K562 (cell line): ENCODE measurements around the gene BRD7. TPM values are rescaled to one million over a fixed set of nuclear protein-coding genes. Genes with fewer than 3 reads are reported as not detected.

Experiments
- ATAC-seq: fragments of 200-7000 bp; cut with Tn5 transposase; 3 replicates; pipeline ENCODE4 v1.9.1; 2020; ENCODE audit warnings: moderate library complexity
- BruUV-seq: library from RNA; stranded (reverse); fragments of 400-500 nt; replicated peaks from 2 replicates; lab custom pipeline; 2021; lab: Mats Ljungman, UMichigan
- CTCF ChIA-PET: fragments of 300-600 bp; formaldehyde crosslinking; extraction: SDS; loops from one replicate; lab custom pipeline; 2021; ENCODE audit warnings: low intra/inter-chr PET ratio; lab: Yijun Ruan, JAX
- POLR2A ChIA-PET: fragments of 300-600, 350-650 bp; sonication (Branson Sonifier 250); formaldehyde crosslinking; extraction: SDS; loops from one replicate; lab custom pipeline; 2021; ENCODE audit warnings: antibody characterized with exemption, inconsistent platforms; lab: Yijun Ruan, JAX
- DNase-seq, 4 experiments: peaks; one replicate each; pipeline versions ENCODE4 v3.0.0 to v3.0.0-alpha.2; 2011 to 2018; ENCODE audit warnings: low spot score in 3 of 4, mixed read lengths in 3 of 4; ENCODE audit errors: extremely low read depth in 1 of 4
- FAIRE-seq: peaks from 2 replicates; lab custom pipeline; 2011; peaks lifted over from hg19 to GRCh38; lab: Jason Lieb, UNC
- H2AFZ ChIP-seq: 2 replicates; pipeline ENCODE4 v1.6.0; 2011; ENCODE audit warnings: low read depth, low read length, control low read depth, inconsistent platforms
- H3K27ac ChIP-seq: fragments of 200-600 bp; 3 replicates; pipeline ENCODE4 v1.8.0; 2011; ENCODE audit warnings: low read depth, mild to moderate bottlenecking, control low read depth, inconsistent platforms, low read length, moderate library complexity, mixed read lengths; ENCODE audit errors: extremely low read depth
- H3K27me3 ChIP-seq, 2 experiments: fragments of 300-600 bp in 1 of 2; 2 replicates in 1 of 2; 3 replicates in 1 of 2; pipeline versions ENCODE4 v1.6.0 to v1.8.0; 2011; ENCODE audit warnings: inconsistent platforms in 2 of 2, low read length in 2 of 2, mild to moderate bottlenecking in 1 of 2, mixed read lengths in 1 of 2, moderate library complexity in 1 of 2; ENCODE audit not compliant: control insufficient read depth in 2 of 2, insufficient read depth in 2 of 2
- H3K36me3 ChIP-seq: fragments of 300-600 bp; 3 replicates; pipeline ENCODE4 v1.8.0; 2011; ENCODE audit warnings: mild to moderate bottlenecking, low read length, inconsistent platforms; ENCODE audit not compliant: control insufficient read depth, insufficient read depth
- H3K4me1 ChIP-seq, 2 experiments: fragments of 200-600 bp in 1 of 2; replicated peaks in 1 of 2; 2 replicates in 1 of 2; 3 replicates in 1 of 2; pipeline versions ENCODE4 v1.5.1 to v1.8.0; 2011; ENCODE audit warnings: inconsistent platforms in 2 of 2, low read length in 2 of 2, mild to moderate bottlenecking in 1 of 2, mixed read lengths in 1 of 2, moderate library complexity in 1 of 2; ENCODE audit not compliant: control insufficient read depth in 2 of 2, insufficient read depth in 2 of 2
- H3K4me2 ChIP-seq: 2 replicates; pipeline ENCODE4 v1.6.1; 2011; ENCODE audit warnings: low read length, control low read depth, inconsistent platforms, mixed read lengths; ENCODE audit not compliant: insufficient read depth
- H3K4me3 ChIP-seq: fragments of 200-600 bp; sonication (generic), shearing (Covaris generic); 2 replicates; pipeline ENCODE4 v1.5.1; 2016; ENCODE audit warnings: control low read depth, inconsistent platforms
- H3K79me2 ChIP-seq: fragments of 200-600 bp; 3 replicates; pipeline ENCODE4 v1.8.0; 2011; ENCODE audit warnings: low read length, inconsistent platforms; ENCODE audit not compliant: control insufficient read depth, insufficient read depth
- H3K9ac ChIP-seq, 2 experiments: 2 replicates each; pipeline versions ENCODE4 v1.6.0 to v1.6.1; 2011; ENCODE audit warnings: low read depth in 2 of 2, low read length in 2 of 2, control low read depth in 1 of 2, inconsistent platforms in 1 of 2, mild to moderate bottlenecking in 1 of 2, mixed read lengths in 1 of 2; ENCODE audit not compliant: insufficient read depth in 1 of 2
- H3K9me1 ChIP-seq: one replicate; pipeline ENCODE4 v1.6.0; 2011; ENCODE audit warnings: inconsistent platforms, mild to moderate bottlenecking, low read length, moderate library complexity; ENCODE audit not compliant: control insufficient read depth, insufficient read depth
- H3K9me3 ChIP-seq: replicated peaks from 2 replicates; pipeline ENCODE4 v1.5.1; 2011; ENCODE audit warnings: low read depth, low read length, inconsistent platforms; ENCODE audit not compliant: control insufficient read depth, insufficient read depth
- H4K20me1 ChIP-seq: replicated peaks from 2 replicates; pipeline ENCODE4 v1.6.1; 2011; ENCODE audit warnings: low read length, inconsistent platforms, mixed read lengths; ENCODE audit not compliant: control insufficient read depth, insufficient read depth
- BDP1 ChIP-seq: IDR thresholded peaks from 3 replicates; pipeline ENCODE4 v1.6.1; 2011; ENCODE audit not compliant: insufficient read length, insufficient read depth
- MECOM ChIP-seq: fragments of 250-450 bp; sonication (Bioruptor Pico); IDR thresholded peaks from 2 replicates; pipeline ENCODE4 v1.8.0; 2022; ENCODE audit warnings: inconsistent platforms
- NFRKB ChIP-seq: fragments of 450-650 bp; IDR thresholded peaks from 2 replicates; pipeline ENCODE4 v1.6.1; 2016; ENCODE audit warnings: low read depth
- PHF20 ChIP-seq: fragments of 450-650 bp; IDR thresholded peaks from 2 replicates; pipeline ENCODE4 v1.6.1; 2018; ENCODE audit not compliant: partially characterized antibody
- SLC30A9 ChIP-seq: fragments of 250-450 bp; sonication (Bioruptor Pico); IDR thresholded peaks from 2 replicates; pipeline ENCODE4 v1.8.0; 2022; ENCODE audit warnings: mild to moderate bottlenecking, moderate library complexity
- TEAD1 ChIP-seq, 2 experiments: fragments of 450-650 bp in 1 of 2; sonication (generic) in 1 of 2; formaldehyde crosslinking; IDR thresholded peaks; 2 replicates each; pipeline versions ENCODE4 v1.4.0 to v1.8.0; 2020 to 2022; ENCODE audit warnings: mild to moderate bottlenecking in 2 of 2, missing genetic modification reagents in 1 of 2
- ZBTB1 ChIP-seq: sonication (generic); formaldehyde crosslinking; IDR thresholded peaks from 2 replicates; pipeline ENCODE4 v1.8.1; 2023; ENCODE audit warnings: missing genetic modification reagents, low read depth, mild to moderate bottlenecking, borderline replicate concordance
- ZNF143 ChIP-seq: sonication (generic); formaldehyde crosslinking; IDR thresholded peaks from 2 replicates; pipeline ENCODE4 v1.9.0; 2022; ENCODE audit warnings: mild to moderate bottlenecking, missing genetic modification reagents
- ZNF3 ChIP-seq: fragments of 250-450 bp; sonication (Bioruptor Pico); IDR thresholded peaks from 2 replicates; pipeline ENCODE4 v1.5.0; 2021; ENCODE audit warnings: mild to moderate bottlenecking, moderate library complexity
- ZNF41 ChIP-seq: fragments of 250-450 bp; sonication (Bioruptor Pico); conservative IDR thresholded peaks from 2 replicates; pipeline ENCODE4 v1.4.0; 2020; ENCODE audit warnings: mild to moderate bottlenecking
- WGBS: fragments of 100-300 bp; shearing (Covaris generic); methylation state at CpG from one replicate; pipeline ENCODE4 v1.1.6; 2016; ENCODE audit warnings: low coverage, mixed read lengths; ENCODE audit not compliant: insufficient coverage; ENCODE audit errors: missing lambda C conversion rate; 5-methylcytosine and 5-hydroxymethylcytosine counted together
- in situ Hi-C: fragments of 300-500 bp; cut with MboI; formaldehyde crosslinking; loops from 4 replicates; pipeline ENCODE4 v1.15.0; 2018; ENCODE audit warnings: inconsistent platforms, mixed read lengths
- intact Hi-C: fragments of 100-400 bp; cut with micrococcal nuclease; formaldehyde crosslinking; loops from 2 replicates; pipeline ENCODE4 v1.14.2; 2022
- polyA plus RNA-seq, 8 experiments: library from polyadenylated mRNA; depleted of rRNA in 4 of 8; stranded (reverse) in 5 of 8; unstranded in 3 of 8; fragments of >200 nt; fragmentation: Nextera tagmentation in 2 of 8; fragmentation: Illumina TruSeq in 1 of 8; extraction: Ambion mirVana in 2 of 8; extraction: Trizol in 1 of 8; gene quantifications; 2 replicates each; pipeline versions ENCODE4 v1.2.1 to v1.2.3, GENCODE V29; 2011 to 2014; ENCODE audit warnings: inconsistent platforms in 1 of 8, missing spikeins in 1 of 8
- total RNA-seq, 7 experiments: library from RNA; depleted of rRNA in 6 of 7; stranded (reverse); fragments of >200 nt in 6 of 7; fragmentation: Illumina TruSeq in 2 of 7; extraction: Trizol in 2 of 7; gene quantifications; 2 replicates each; pipeline versions ENCODE4 v1.2.1 to v1.2.3, GENCODE V29; 2011 to 2021; ENCODE audit warnings: low replicate concordance in 1 of 7

Gene BRD7
- total and polyA plus RNA-seq, 9 of the 15 experiments (the other 6 are each of a cell fraction or from before 2014, with no cell fraction given) = 20.6 to 101 (median 68.7) TPM

DNA sequence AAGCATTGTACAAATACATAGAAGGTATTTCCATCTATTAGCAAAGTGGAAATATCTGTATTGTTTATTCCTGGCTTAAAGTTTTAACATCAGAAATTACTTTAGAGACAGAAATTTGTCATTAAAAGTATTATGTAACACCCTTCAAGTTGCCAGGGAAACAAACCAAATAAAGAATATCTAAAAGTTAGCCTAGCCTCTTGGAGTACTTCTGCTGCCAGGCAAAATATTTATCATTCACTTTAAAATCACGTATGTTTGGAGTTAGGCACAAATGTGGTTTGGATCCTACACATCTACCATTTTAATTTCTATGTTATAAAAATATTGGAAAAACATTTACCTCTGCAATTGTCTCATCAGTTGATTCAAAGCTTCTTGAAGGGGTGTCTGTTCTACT, 14.7 kb downstream of the BRD7 start:
- 90% methylated on average over 1 of the region's 1 CpG for WGBS
- Histone ChIP-seq H2AFZ (no peak overlapping the region), H3K9me3 (no peaks in the 10 kb centered on the region), H3K36me3 (peaks cover 86% of the 10 kb centered on the region), H3K27me3 (no peaks in the 10 kb centered on the region), H3K9me1 (no peaks in the 10 kb centered on the region), H3K4me2 (no peak overlapping the region), H3K4me1 (no peaks in the 10 kb centered on the region), H3K4me3 (no peak overlapping the region), H3K79me2 (peaks cover 17% of the 10 kb centered on the region; the same call in 2 of the 3 replicates), H3K9ac (no peak overlapping the region), H3K27ac (no peak overlapping the region), H4K20me1 (no peaks in the 10 kb centered on the region)
- no peak for FAIRE-seq
- no peak for ATAC-seq
- in situ Hi-C loops = loop anchor here (10.0 kb wide), 1 partner anchor 139 kb away; no protein-coding TSS in a partner anchor
- POLR2A ChIA-PET = interaction anchor here (1.0 to 1.4 kb wide), 3 partner anchors 13 to 16 kb away, joined by 3 to 8 read pairs (median 6); no protein-coding TSS in a partner anchor
- no peak for TF ChIP-seq PHF20
- TF ChIP-seq ZNF3 (CRISPR knock-in tag) = no peak
- no peak for TF ChIP-seq ZBTB1
- no peak for TF ChIP-seq ZNF143
- no peak for TF ChIP-seq BDP1
- TF ChIP-seq TEAD1 (CRISPR knock-in tag; IDR thresholded peaks at IDR 0.05) = no peak
- no peak for TF ChIP-seq MECOM (CRISPR knock-in tag)
- TF ChIP-seq SLC30A9 (CRISPR knock-in tag) = no peak
- no peak for TF ChIP-seq ZNF41 (CRISPR knock-in tag)
- no peak for TF ChIP-seq NFRKB
- intact Hi-C loops = loop anchor here (2.0 kb wide), 1 partner anchor 27 kb away; no protein-coding TSS in a partner anchor
- BruUV-seq = no TSS peak
- CTCF ChIA-PET = interaction anchor here (1.0 to 1.7 kb wide), 3 partner anchors 26 to 329 kb away, joined by 3 to 9 read pairs (median 3); partner anchors contain the start of gene CNEP1R1
- DNase-seq = no peak
